Measurements from ENCODE around the gene LSM14A.

GRCh38 chr19:34165295-34165738, 7.0 kb upstream of the LSM14A start:
- no peak for TF ChIP-seq RAD21 (IDR thresholded peaks at IDR 0.05 in 1 of 2, conservative IDR thresholded peaks at IDR 0.05 in 1 of 2; ENCODE audit: low read depth in 2 of 2, low read length in 2 of 2)
- no peak for TF ChIP-seq FOSL1 (IDR thresholded peaks at IDR 0.05; ENCODE audit: insufficient read depth, low read depth, low read length)
- TF ChIP-seq CTCF (IDR thresholded peaks at IDR 0.05; ENCODE audit: control extremely low read depth in 1 of 3, insufficient read depth in 1 of 3, low read depth in 1 of 3, low read length in 3 of 3), result no peak
- no peak for TF ChIP-seq HDAC2 (IDR thresholded peaks at IDR 0.05; ENCODE audit: borderline replicate concordance in 1 of 2, low read depth in 2 of 2, low read length in 2 of 2)
